Fibroblast of mammary gland (primary cell): Measurements from ENCODE around the gene ATP2C1.

Experiments used
- DNase-seq: peaks from one replicate; pipeline ENCODE4 v3.0.0-alpha.2; 2010; ENCODE audit warnings: low read depth
- H3K4me3 ChIP-seq: 2 replicates; pipeline ENCODE4 v1.5.1; 2011; ENCODE audit warnings: low read depth, mild to moderate bottlenecking, low read length, moderate library complexity; ENCODE audit not compliant: control insufficient read depth
- TF ChIP-seq, protein P1 (sequence below): conservative IDR thresholded peaks from 2 replicates; pipeline ENCODE4 v1.5.1; 2011; ENCODE audit warnings: low read depth, low read length, inconsistent platforms; ENCODE audit not compliant: control insufficient read depth, insufficient read depth

Gene ATP2C1

GRCh38 chr3:130894130-130894985 lies 474 bp downstream of the ATP2C1 start:
- peak overlapping the region; percentile 87 for H3K4me3 ChIP-seq
- TF ChIP-seq, protein P1, sequence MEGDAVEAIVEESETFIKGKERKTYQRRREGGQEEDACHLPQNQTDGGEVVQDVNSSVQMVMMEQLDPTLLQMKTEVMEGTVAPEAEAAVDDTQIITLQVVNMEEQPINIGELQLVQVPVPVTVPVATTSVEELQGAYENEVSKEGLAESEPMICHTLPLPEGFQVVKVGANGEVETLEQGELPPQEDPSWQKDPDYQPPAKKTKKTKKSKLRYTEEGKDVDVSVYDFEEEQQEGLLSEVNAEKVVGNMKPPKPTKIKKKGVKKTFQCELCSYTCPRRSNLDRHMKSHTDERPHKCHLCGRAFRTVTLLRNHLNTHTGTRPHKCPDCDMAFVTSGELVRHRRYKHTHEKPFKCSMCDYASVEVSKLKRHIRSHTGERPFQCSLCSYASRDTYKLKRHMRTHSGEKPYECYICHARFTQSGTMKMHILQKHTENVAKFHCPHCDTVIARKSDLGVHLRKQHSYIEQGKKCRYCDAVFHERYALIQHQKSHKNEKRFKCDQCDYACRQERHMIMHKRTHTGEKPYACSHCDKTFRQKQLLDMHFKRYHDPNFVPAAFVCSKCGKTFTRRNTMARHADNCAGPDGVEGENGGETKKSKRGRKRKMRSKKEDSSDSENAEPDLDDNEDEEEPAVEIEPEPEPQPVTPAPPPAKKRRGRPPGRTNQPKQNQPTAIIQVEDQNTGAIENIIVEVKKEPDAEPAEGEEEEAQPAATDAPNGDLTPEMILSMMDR, result no peak
- no peak for DNase-seq

- H3K4me3 ChIP-seq, result peak overlapping the region; percentile 87
- TF ChIP-seq, protein P1, result no peak
- DNase-seq, result peak; percentile 23
Measured at GRCh38 chr3:130894986-130895280, 1.0 kb downstream of the ATP2C1 start.

GRCh38 chr3:130895690-130896488 lies 2.0 kb downstream of the ATP2C1 start:
- H3K4me3 ChIP-seq, result peak overlapping the region; percentile 87
- DNase-seq, result no peak
- TF ChIP-seq, protein P1, result no peak

GRCh38 chr3:130897316-130897715 lies 3.4 kb downstream of the ATP2C1 start:
- no peak overlapping the region for H3K4me3 ChIP-seq
- TF ChIP-seq, protein P1, result no peak
- DNase-seq, result no peak

DNA sequence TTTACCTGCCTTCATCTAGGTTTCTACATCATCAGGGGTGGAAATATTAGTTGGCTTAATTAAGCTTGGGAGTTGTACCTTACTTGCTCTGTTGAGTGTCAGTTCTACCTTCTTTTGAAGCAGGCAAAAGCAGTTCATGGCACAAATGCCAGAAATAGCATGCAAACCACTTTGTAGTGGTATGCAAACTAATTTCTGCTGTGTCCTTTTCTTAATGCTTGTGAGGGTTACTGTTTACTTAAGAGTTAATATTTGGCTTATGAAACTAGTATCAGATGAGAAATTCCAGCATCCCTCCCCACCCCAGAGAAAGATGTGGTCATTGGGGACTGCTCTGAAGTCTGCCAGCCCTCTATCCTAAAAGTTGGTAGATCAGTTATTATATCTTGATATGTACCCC lies 7.1 kb downstream of the ATP2C1 start:
- DNase-seq, result no peak
- TF ChIP-seq, protein P1, result no peak
- H3K4me3 ChIP-seq, result no peak overlapping the region

GRCh38 chr3:130901463-130902204 lies 7.8 kb downstream of the ATP2C1 start:
- no peak for DNase-seq
- TF ChIP-seq, protein P1, result no peak
- no peak overlapping the region for H3K4me3 ChIP-seq
